HEK293T (cell line): ENCODE results near the gene RNF26.
A peak's percentile ranks its signal among the peaks of the same experiment; 100 is the strongest.

ENCODE experiments used
- CTCF ChIA-PET: fragments of 350-600 bp; formaldehyde crosslinking; extraction: SDS; loops from one replicate; lab custom pipeline; 2021; ENCODE audit warnings: antibody characterized with exemption, inconsistent platforms; lab: Yijun Ruan, JAX
- POLR2A ChIA-PET: fragments of 350-600 bp; formaldehyde crosslinking; extraction: SDS; loops from one replicate; lab custom pipeline; 2020; ENCODE audit warnings: antibody characterized with exemption, inconsistent platforms; lab: Yijun Ruan, JAX
- DNase-seq: peaks from one replicate; pipeline ENCODE4 v3.0.0; 2012; ENCODE audit warnings: mixed read lengths; ENCODE audit errors: extremely low spot score
- ARNT ChIP-seq: fragments of 450-650 bp; IDR thresholded peaks from 2 replicates; pipeline ENCODE4 v1.6.1; 2017; ENCODE audit warnings: mild to moderate bottlenecking
- BHLHE40 ChIP-seq: fragments of 450-650 bp; IDR thresholded peaks from 2 replicates; pipeline ENCODE4 v1.6.1; 2016; ENCODE audit warnings: mild to moderate bottlenecking, moderate library complexity, borderline replicate concordance
- CTBP1 ChIP-seq: fragments of 450-650 bp; IDR thresholded peaks from 2 replicates; pipeline ENCODE4 v1.6.1; 2016; ENCODE audit warnings: borderline replicate concordance
- ELF4 ChIP-seq: fragments of 450-650 bp; IDR thresholded peaks from 2 replicates; pipeline ENCODE4 v1.6.1; 2017; ENCODE audit warnings: antibody characterized with exemption
- FOXA1 ChIP-seq: fragments of 450-650 bp; IDR thresholded peaks from 2 replicates; pipeline ENCODE4 v1.6.1; 2016; ENCODE audit warnings: mild to moderate bottlenecking
- FOXK2 ChIP-seq: fragments of 450-650 bp; IDR thresholded peaks from 2 replicates; pipeline ENCODE4 v1.6.1; 2016; ENCODE audit warnings: mild to moderate bottlenecking
- FOXM1 ChIP-seq: fragments of 450-650 bp; IDR thresholded peaks from 2 replicates; pipeline ENCODE4 v1.6.1; 2017; ENCODE audit warnings: mild to moderate bottlenecking, borderline replicate concordance
- HDGF ChIP-seq: fragments of 450-650 bp; IDR thresholded peaks from 2 replicates; pipeline ENCODE4 v1.6.1; 2017; ENCODE audit warnings: antibody characterized with exemption, borderline replicate concordance
- L3MBTL2 ChIP-seq: fragments of 450-650 bp; conservative IDR thresholded peaks from 2 replicates; pipeline ENCODE4 v1.6.1; 2016; ENCODE audit warnings: mild to moderate bottlenecking
- LEF1 ChIP-seq: fragments of 450-650 bp; IDR thresholded peaks from 2 replicates; pipeline ENCODE4 v1.6.1; 2017; ENCODE audit warnings: mild to moderate bottlenecking, borderline replicate concordance
- NFRKB ChIP-seq: fragments of 450-650 bp; IDR thresholded peaks from 2 replicates; pipeline ENCODE4 v1.6.1; 2016; ENCODE audit warnings: mild to moderate bottlenecking, moderate library complexity
- PKNOX1 ChIP-seq: fragments of 450-650 bp; IDR thresholded peaks from 2 replicates; pipeline ENCODE4 v1.6.1; 2016
- SP1 ChIP-seq: fragments of 450-650 bp; IDR thresholded peaks from 2 replicates; pipeline ENCODE4 v1.6.1; 2017
- SUZ12 ChIP-seq: fragments of 450-650 bp; IDR thresholded peaks from 2 replicates; pipeline ENCODE4 v1.6.1; 2016; ENCODE audit warnings: mild to moderate bottlenecking
- TARDBP ChIP-seq: fragments of 450-650 bp; IDR thresholded peaks from 2 replicates; pipeline ENCODE4 v1.6.1; 2016
- ZNF384 ChIP-seq: fragments of 450-650 bp; IDR thresholded peaks from 2 replicates; pipeline ENCODE4 v1.6.1; 2016

The RNF26 gene

GRCh38 chr11:119319700-119320239 lies 14.6 kb upstream of the RNF26 start:
- TF ChIP-seq ARNT = no peak
- TF ChIP-seq SP1 = no peak
- no peak for TF ChIP-seq SUZ12
- TF ChIP-seq LEF1 = no peak
- no peak for TF ChIP-seq ZNF384
- no peak for TF ChIP-seq TARDBP
- TF ChIP-seq FOXM1 = no peak
- no peak for TF ChIP-seq FOXA1
- TF ChIP-seq HDGF = no peak
- TF ChIP-seq NFRKB = no peak
- TF ChIP-seq L3MBTL2 = no peak
- no peak for TF ChIP-seq BHLHE40
- no peak for TF ChIP-seq ELF4
- ChIA-PET CTCF (interaction anchor here (0.7 to 1.0 kb wide), 2 partner anchors 11 to 136 kb away, joined by 3 read pairs; no protein-coding TSS in a partner anchor), POLR2A (interaction anchor here (0.8 to 3.7 kb wide), 3 partner anchors 10 to 70 kb away, joined by 3 to 17 read pairs (median 3); no protein-coding TSS in a partner anchor)
- no peak for DNase-seq

DNA sequence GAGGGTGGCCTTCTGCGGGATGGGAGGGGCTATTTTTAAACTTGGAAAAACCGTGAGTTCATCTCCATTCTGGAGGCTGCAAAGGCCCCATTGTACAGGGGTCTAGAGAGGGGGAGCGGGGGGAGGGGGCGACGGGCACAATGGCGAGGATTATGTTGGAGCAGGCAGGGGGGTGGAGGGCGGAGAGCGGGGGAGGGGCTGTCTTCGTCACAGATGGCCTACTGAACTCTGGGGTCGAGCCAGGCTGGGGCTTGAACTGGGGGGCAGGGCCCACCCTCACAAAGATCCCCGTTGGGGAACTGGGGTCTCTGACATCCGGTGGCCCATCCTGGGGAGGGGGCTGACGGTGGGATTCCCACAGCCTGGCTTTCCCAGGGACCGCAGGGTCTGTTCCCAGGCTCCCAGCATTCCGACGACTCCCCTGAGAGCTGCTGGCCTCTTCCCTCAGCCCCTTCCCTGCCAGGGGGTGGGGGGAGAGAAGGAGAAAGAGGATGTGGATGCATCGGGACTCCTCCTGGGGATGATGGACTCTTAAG lies 14.0 kb upstream of the RNF26 start:
- no peak for DNase-seq
- no peak for TF ChIP-seq ARNT
- TF ChIP-seq HDGF = no peak
- TF ChIP-seq ZNF384 = no peak
- TF ChIP-seq L3MBTL2 = no peak
- TF ChIP-seq LEF1 = no peak
- no peak for TF ChIP-seq TARDBP
- CTCF ChIA-PET = interaction anchor here (4.3 kb wide), 1 partner anchor 18 kb away, joined by 57 read pairs; no protein-coding TSS in a partner anchor
- POLR2A ChIA-PET = interaction anchor here (0.6 to 2.1 kb wide), 5 partner anchors 14 to 225 kb away, joined by 3 to 11 read pairs (median 3); partner anchors contain the start of gene RNF26

GRCh38 chr11:119320776-119321524 lies 13.4 kb upstream of the RNF26 start:
- POLR2A ChIA-PET = interaction anchor here (0.6 to 2.1 kb wide), 5 partner anchors 13 to 226 kb away, joined by 3 to 11 read pairs (median 3); partner anchors contain the start of genes C1QTNF5 and RNF26
- DNase-seq = peak; percentile 35
- CTCF ChIA-PET = interaction anchor here (0.5 to 4.3 kb wide), 6 partner anchors 13 to 235 kb away, joined by 3 to 57 read pairs (median 4); no protein-coding TSS in a partner anchor
- TF ChIP-seq ARNT (no peak), HDGF (0 out of 2 replicates have a peak, but pooled peaks have one; percentile 88), FOXK2 (no peak)

DNA sequence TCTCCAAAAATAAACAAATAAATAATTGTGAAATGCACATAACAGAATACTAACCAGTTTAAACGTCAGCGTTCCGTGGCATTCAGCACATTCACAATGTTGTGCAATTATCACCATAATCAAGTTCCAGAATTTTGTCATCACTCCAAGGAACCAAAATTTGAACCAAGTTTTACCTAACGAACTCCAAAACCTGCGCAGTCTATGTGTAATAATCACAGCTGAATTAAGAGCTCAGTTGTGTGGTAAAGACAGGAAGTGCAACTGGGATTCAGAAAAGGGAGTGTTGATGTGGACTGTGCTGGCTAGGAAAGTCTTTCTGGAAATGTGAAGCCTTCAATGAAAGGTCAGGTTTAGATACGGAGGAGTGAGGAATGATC lies 12.0 kb upstream of the RNF26 start:
- CTCF ChIA-PET = interaction anchor here (0.6 to 4.3 kb wide), 6 partner anchors 9 to 113 kb away, joined by 3 to 57 read pairs (median 4); partner anchors contain the start of gene RNF26
- DNase-seq = no peak
- POLR2A ChIA-PET = interaction anchor here (1.4 to 2.1 kb wide), 4 partner anchors 12 to 255 kb away, joined by 4 to 16 read pairs (median 9); partner anchors contain the start of genes RNF26 and VPS11
- no peak for TF ChIP-seq TARDBP
- TF ChIP-seq PKNOX1 = no peak
- TF ChIP-seq LEF1 = no peak
- TF ChIP-seq L3MBTL2 = no peak
- no peak for TF ChIP-seq CTBP1
- no peak for TF ChIP-seq FOXM1
- no peak for TF ChIP-seq SP1
- TF ChIP-seq NFRKB = no peak
- no peak for TF ChIP-seq ELF4
- no peak for TF ChIP-seq ARNT
- no peak for TF ChIP-seq HDGF
- TF ChIP-seq SUZ12 = no peak
- no peak for TF ChIP-seq FOXA1
- TF ChIP-seq BHLHE40 = no peak
- no peak for TF ChIP-seq ZNF384
- TF ChIP-seq FOXK2 = no peak

- TF ChIP-seq NFRKB = no peak
- no peak for TF ChIP-seq FOXK2
- TF ChIP-seq BHLHE40 = no peak
- TF ChIP-seq L3MBTL2 = no peak
- no peak for TF ChIP-seq ZNF384
- no peak for TF ChIP-seq CTBP1
- no peak for TF ChIP-seq HDGF
- TF ChIP-seq FOXM1 = no peak
- TF ChIP-seq SP1 = no peak
- no peak for TF ChIP-seq ARNT
- TF ChIP-seq SUZ12 = no peak
- no peak for TF ChIP-seq ELF4
- TF ChIP-seq LEF1 = no peak
- TF ChIP-seq TARDBP = no peak
- TF ChIP-seq FOXA1 = no peak
- TF ChIP-seq PKNOX1 = no peak
- ChIA-PET CTCF (interaction anchor here (0.6 to 4.3 kb wide), 12 partner anchors 9 to 752 kb away, joined by 3 to 57 read pairs (median 3); partner anchors contain the start of genes C1QTNF5 and RNF26), POLR2A (interaction anchor here (1.4 to 2.4 kb wide), 3 partner anchors 11 to 256 kb away, joined by 4 to 16 read pairs (median 6); partner anchors contain the start of genes RNF26 and VPS11)
- DNase-seq = no peak
Measured at GRCh38 chr11:119322921-119323531, 11.3 kb upstream of the RNF26 start.
